ENCODE measurements around the gene THAP6.

THAP6 gene

GRCh38 chr4:75561789-75562188 lies 47.5 kb downstream of the THAP6 start:
- Histone ChIP-seq H3K27me3 (ENCODE audit: insufficient read depth, low read length) (no peaks in the 10 kb centered on the region), H3K4me1 (ENCODE audit: insufficient read depth, low read length) (no peaks in the 10 kb centered on the region), H3K9me3 (ENCODE audit: low read length) (no peaks in the 10 kb centered on the region), H3K4me3 (ENCODE audit: low read length) (no peak overlapping the region), H2AFZ (ENCODE audit: low read depth, low read length) (no peak overlapping the region), H3K36me3 (ENCODE audit: insufficient read depth, low read length) (no peaks in the 10 kb centered on the region)

- no peaks in the 10 kb centered on the region for H3K9me3 ChIP-seq (ENCODE audit: low read length)
- H3K27me3 ChIP-seq (ENCODE audit: insufficient read depth, low read length), result no peaks in the 10 kb centered on the region
- no peak overlapping the region for H2AFZ ChIP-seq (ENCODE audit: low read depth, low read length)
- no peaks in the 10 kb centered on the region for H3K36me3 ChIP-seq (ENCODE audit: insufficient read depth, low read length)
- H3K4me1 ChIP-seq (ENCODE audit: insufficient read depth, low read length), result no peaks in the 10 kb centered on the region
- no peak overlapping the region for H3K4me3 ChIP-seq (ENCODE audit: low read length)
These were observed 49.8 kb downstream of the THAP6 start for GRCh38 chr4:75564023-75564422.

DNA sequence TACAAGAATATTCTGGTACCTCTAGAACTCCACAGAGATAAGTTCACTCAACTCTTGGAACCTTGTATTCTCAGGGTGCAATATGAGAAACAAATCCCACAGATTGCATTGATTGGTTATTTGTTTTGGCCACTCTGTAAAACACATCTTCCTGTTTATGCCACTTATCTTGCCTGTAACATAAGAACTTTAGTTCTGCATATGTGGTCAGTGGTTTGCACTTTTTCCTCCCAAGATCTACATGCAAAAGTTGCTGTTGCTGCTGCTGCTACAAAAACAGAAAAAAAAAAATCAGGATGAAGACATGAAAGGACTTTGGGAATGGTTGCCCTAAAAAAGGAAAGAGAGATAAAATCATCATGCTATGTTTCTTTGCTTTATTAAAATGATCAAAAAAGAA lies 51.2 kb downstream of the THAP6 start:
- Histone ChIP-seq H3K27me3 (ENCODE audit: insufficient read depth, low read length) (no peaks in the 10 kb centered on the region), H3K4me1 (ENCODE audit: insufficient read depth, low read length) (no peaks in the 10 kb centered on the region), H3K9me3 (ENCODE audit: low read length) (no peaks in the 10 kb centered on the region), H2AFZ (ENCODE audit: low read depth, low read length) (no peak overlapping the region), H3K36me3 (ENCODE audit: insufficient read depth, low read length) (no peaks in the 10 kb centered on the region), H3K4me3 (ENCODE audit: low read length) (no peak overlapping the region)

DNA sequence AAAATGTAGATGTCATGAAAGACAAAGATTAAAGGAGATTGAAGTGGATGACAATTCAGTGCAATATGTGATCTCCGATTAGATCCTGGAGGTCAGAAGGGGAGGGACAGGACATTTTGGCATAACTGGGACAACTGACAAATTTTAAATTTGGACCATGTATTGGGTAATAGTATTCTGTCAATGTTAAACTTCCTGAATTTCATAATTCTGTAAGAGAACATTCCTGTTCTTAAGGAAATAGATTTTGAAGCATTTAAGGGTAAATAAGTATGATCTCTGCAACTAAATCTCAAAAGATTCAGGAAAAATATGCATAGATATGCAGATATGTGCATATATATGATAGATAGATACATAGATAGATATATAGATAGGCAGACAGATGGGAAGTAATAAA lies 52.6 kb downstream of the THAP6 start:
- Histone ChIP-seq H3K36me3 (ENCODE audit: insufficient read depth, low read length) (no peaks in the 10 kb centered on the region), H2AFZ (ENCODE audit: low read depth, low read length) (no peak overlapping the region), H3K27me3 (ENCODE audit: insufficient read depth, low read length) (no peaks in the 10 kb centered on the region), H3K4me3 (ENCODE audit: low read length) (no peak overlapping the region), H3K9me3 (ENCODE audit: low read length) (no peaks in the 10 kb centered on the region), H3K4me1 (ENCODE audit: insufficient read depth, low read length) (no peaks in the 10 kb centered on the region)

DNA sequence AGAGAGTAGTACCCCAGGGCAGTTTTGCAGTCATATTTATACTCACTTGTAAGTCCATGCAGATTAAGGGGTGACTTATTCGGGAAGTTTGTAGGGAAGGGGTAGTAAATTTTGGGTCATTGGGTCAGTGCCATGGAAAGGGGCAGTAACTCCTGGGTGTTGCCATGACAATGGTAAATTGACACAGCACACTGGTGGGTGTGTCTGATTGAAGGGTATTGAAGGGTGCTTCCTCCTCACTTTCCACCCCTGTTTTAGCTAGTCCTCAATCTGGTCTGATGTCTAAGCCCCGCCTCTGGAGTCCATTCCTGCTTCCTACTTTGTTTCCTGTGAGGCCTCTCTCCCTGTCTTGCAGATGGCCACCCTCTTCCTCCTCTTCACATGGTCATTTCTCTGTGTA lies 53.5 kb downstream of the THAP6 start:
- Histone ChIP-seq H3K4me3 (ENCODE audit: low read length) (no peak overlapping the region), H3K27me3 (ENCODE audit: insufficient read depth, low read length) (peaks cover 2% of the 10 kb centered on the region), H3K4me1 (ENCODE audit: insufficient read depth, low read length) (no peaks in the 10 kb centered on the region), H3K9me3 (ENCODE audit: low read length) (no peaks in the 10 kb centered on the region), H3K36me3 (ENCODE audit: insufficient read depth, low read length) (no peaks in the 10 kb centered on the region), H2AFZ (ENCODE audit: low read depth, low read length) (no peak overlapping the region)
